ENCODE measurements around the gene FTO.
A peak's percentile ranks its signal among the peaks of the same experiment; 100 is the strongest.

Gene FTO

DNA sequence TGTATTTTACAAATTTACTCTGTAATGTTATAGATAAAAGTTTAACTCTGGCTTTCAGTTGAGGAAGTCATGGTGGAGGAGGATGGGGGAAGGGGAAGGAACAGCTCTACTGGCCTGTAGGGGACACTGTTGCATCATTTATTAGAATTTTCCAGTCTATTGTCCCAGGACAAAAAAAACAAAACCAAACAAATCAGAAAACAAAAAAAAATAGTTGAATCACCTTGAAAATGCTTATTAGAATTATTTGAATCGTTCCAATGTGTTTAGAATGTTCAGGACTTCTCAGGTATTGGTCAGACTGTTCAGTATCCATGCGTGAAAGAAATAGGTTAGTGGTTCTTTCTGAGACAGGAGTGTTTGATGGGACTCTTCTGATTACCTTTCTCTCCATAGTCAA lies 242.0 kb downstream of the FTO start:
- DNase-seq (ENCODE audit: low read depth), result no peak

DNA sequence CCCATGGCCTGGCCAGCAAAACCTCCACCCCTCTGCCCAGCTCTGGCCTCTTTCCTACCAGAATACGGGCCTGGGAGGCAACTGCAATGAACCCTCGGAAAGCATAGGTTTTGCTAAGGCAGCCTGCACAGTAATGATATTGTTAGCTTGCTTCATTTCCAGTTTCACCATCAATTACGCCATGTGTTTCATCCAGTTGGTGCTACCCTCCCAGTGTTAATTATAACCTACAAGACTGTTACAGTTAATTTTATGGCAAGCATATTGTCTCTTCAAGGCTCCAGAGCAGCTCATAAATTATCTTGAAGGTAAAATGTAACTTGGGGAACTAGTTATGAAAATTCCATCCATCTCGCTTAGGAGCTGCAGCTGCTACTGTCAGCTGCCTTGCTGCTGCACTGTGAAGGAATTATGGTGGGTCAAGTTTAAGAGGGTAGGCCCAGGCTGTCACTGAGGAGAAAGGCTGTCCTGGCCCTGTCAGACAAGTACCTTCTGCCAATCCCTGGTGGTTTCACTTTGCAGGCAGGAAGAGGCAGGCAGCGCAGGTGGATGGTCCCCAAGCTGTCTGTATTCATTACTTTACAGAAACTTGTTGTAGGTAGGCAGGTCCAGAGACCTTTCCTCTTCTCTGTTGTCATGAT lies 242.9 kb downstream of the FTO start:
- no peak for DNase-seq (ENCODE audit: low read depth)
- H3K4me3 ChIP-seq (ENCODE audit: low read depth, low read length), result no peak overlapping the region

More for the DNA sequence above, 242.0 kb downstream of the FTO start:
- no peak overlapping the region for H3K4me3 ChIP-seq (ENCODE audit: low read depth, low read length)

DNA sequence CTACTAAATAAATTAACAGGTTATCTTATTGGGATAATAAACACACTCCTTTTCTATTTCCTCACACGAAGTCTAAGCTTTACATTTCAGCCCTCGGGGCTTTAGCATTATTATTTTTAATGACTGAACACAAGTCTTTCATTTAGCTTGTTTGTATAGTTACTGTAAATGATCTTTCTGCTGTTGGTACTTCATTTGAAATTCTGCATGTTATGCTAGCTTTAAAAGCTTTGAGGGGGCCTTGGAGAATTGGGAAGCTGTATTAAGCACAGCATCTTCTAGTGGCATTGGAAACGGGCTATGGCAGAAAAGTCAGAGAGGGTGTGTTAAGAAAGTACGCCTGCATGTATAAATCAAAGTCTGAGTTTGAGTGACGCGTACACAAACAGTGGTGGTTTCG lies 243.7 kb downstream of the FTO start:
- DNase-seq (ENCODE audit: low read depth), result no peak
- no peak overlapping the region for H3K4me3 ChIP-seq (ENCODE audit: low read depth, low read length)

DNA sequence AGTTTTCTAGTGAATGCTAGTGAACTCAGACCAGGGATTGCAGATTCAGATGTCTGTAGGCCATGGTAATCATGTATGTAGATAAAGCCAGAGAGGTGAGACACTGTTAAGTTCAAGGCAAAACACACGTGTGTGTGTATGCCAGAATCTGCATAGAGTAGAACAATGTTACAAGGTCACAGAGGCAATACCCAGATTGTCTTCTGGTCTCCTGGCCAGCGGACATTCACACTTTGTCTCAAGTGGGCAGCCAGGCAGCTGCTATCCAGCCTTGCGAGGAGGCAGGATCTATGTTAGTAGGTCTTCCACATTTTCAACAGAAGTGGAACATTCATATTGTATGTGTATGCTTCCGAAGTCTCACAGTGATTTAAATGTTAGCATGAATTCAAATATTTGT lies 244.4 kb downstream of the FTO start:
- DNase-seq (ENCODE audit: low read depth), result no peak
- no peak overlapping the region for H3K4me3 ChIP-seq (ENCODE audit: low read depth, low read length)

DNA sequence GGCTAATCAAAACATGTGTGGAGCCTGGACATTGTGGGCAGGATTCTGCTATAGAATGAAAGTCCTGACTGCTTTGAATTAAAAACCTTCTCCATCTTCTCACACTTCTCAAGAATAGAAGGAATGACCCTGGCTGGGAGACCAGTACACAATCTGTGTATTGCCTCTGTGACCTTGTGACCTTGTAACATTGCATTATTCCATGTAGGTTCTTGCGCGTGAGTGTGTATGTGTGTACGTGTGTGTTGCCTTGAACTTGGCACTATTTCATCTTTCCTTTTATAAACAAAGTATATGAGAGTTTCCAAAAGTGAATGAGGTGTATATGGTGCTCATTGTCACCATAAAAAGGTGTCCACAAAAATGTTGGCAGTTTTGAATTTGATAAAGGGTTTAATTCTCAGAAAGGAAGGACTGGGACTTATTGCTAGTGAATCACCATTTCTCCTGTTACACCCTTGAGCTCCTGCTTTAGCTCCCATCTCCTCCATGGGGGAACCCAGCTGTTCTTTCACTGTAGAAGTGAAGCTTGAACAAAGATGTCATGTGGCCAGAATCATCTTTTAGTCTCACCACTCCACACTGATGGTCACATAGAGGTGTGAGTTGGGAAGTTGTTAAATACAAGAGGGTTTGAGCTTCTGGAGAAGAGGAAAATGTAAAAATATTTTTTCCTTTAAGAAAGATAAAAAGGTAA lies 244.9 kb downstream of the FTO start:
- no peak for DNase-seq (ENCODE audit: low read depth)
- H3K4me3 ChIP-seq (ENCODE audit: low read depth, low read length), result no peak overlapping the region

DNA sequence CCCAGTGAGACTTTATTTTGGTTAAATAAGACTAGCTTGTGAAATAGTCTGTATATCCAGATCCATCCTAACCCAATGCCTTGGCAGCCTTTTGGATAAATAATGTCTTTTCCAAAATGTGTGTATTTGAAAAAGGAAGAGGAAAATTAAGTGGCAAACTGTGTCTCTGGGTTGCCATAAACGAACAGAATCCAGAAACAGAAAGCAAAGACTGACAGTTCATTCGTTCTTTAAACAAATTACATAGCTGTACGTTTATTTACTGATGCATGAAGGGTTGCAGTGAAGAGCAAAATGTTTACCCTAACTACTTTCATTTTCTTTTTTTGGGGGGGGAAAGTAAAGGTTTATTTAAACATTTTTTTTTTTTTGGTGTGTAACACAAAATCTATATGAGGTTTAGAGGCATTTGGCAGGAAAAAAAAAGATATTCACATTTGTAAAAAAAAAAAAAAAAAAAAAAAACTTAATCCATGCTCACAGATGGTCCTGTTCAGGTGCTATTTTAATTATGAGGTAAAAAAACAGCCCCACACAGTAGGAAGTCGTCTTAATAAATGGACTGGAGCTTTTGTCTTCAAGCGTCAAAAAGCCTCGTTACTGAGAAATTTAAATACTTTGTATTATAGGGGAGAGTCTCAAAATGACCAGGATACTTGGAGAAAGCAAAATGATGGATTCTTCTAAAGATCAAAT lies 245.9 kb downstream of the FTO start:
- no peak overlapping the region for H3K4me3 ChIP-seq (ENCODE audit: low read depth, low read length)
- DNase-seq (ENCODE audit: low read depth), result no peak

DNA sequence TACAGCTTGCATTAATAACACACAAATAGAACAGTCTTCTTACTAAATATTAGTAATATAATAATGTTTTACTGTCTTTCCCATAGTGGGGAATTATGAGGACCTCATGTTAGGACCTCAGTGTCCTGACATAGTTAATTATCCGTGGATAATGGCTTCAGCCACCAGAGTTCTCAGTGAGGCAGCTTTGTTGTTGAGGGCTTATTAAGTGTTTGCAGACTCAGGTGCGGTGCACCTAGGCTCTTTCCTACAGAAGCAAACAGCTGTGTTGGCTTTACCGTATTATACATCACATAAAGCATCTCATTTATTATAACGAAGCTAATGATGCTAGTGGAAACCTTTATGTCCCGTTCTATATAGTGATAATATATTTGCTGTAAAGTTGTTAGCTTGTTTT lies 246.7 kb downstream of the FTO start:
- DNase-seq (ENCODE audit: low read depth), result no peak
- H3K4me3 ChIP-seq (ENCODE audit: low read depth, low read length), result no peak overlapping the region

DNA sequence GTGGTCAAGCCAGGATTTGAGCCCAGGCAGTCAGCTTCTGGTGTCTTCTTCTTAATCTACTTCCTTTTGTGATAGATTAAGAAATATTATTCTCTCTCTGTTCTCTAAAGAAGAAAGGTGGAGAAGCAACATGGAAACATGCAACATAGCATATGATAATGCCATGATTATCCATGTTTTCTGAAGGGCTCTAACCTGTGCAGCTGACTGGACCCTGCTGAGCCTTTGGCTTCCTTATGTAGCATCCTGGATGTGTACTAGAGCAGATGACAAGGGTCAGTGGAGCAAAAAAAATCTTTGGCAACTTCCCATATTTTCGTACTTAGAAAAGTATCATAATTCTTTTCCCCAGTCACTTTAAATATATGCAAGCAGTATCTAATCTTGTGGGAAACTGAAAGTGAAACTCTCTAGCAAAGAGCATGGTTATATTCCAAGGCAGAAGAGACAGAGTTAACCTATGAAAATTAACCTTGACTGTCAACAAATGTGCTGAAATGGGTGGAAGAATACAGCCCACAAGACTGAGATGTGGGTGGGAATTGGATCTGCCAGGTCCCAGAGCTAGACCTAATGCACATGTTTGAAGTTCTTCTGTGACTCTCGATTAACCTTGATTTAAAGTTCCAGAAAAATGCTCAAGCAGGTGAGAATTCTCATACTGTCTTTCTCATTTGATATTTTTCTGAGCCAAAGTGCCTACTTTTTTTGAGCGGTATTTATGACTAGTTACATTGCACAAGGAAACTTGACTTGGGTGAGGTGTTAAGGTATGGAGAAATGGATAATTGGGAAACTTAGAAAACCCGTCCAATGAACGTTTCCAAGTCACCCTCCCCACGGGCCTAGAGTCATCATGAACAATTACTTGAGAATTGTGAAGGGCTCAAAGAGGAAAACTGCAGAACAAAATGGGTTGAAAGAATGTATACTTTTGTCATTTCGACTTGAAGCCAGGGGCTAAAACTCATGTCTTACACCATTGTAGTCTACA lies 248.6 kb downstream of the FTO start:
- H3K4me3 ChIP-seq (ENCODE audit: low read depth, low read length), result peak overlapping the region; percentile 6
- DNase-seq (ENCODE audit: low read depth), result no peak

DNA sequence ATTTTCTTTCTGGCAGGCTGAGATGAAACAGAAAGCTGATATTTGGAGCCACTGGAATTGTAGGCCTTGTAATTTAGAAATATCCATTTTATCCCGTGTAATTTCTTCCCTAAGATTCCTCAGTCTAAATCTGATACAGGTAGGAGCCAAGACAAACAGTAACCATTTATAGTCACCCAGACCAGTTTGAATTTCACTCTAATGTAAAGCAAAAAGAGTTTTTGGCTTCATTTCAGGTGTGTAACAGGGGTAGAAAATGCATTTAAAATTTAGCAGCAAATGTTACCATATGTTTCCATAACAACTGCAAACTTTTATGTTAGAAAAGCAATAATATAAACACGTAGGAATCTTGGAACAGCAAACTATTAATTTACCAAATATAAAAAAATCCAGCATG lies 249.4 kb downstream of the FTO start:
- no peak for DNase-seq (ENCODE audit: low read depth)
- no peak overlapping the region for H3K4me3 ChIP-seq (ENCODE audit: low read depth, low read length)

DNA sequence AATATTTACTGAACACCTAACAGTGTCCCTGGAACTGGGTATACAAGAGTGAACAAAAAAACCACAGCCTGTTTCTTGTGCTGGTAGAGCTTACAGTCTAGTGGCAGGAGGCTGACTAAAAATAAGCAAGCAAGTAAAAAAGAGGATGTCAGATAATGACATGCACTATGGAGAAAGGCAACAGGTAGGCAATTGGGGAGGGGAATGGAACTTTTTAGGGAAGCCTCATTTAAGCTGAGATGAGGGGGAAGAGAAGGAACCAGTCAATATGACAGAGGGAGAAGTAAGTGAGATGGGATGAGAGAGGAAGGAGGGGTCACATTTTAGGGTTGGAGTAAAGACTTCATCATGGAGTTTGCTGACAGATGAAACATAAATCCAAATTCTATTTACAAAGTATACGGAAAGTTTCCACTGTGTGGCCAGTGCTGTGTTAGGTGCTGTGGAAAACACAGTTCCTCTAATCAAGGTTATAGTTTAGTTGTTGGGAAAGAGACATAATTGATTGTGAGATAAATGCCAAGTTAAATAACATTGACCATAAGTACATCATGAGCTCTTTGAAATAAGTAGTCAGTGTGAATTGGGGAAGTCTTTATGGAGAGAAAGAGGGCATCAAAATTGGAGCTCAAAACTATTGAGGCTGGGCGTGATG lies 251.4 kb downstream of the FTO start:
- DNase-seq (ENCODE audit: low read depth), result no peak
- H3K4me3 ChIP-seq (ENCODE audit: low read depth, low read length), result no peak overlapping the region

DNA sequence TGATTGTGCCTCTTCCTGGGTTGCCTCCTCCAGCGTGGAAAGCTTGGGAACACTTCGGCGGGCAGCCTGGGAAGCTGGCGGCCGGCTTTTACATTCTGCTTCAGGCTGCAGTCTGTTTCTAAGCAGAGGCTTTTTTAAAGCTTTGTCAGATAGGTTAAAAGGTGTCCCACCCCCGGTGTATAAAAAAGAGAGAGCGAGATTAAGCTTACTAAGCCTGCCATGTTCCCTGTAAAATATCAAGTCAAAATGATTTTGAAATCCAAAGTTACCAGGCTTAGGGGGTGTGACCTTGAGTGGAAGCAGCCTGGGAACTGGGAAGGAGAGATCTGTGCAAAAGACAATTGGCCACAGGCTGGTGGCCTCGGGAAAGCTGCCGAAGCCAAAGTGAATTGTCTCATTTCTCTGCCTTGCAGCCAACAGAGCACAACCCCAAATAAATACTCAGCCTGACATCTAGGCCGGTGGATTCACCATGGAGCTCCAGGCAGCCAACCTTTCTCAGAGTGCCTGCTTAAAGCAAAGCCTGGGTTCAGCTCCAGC lies 254.5 kb downstream of the FTO start:
- DNase-seq (ENCODE audit: low read depth), result no peak
- no peak overlapping the region for H3K4me3 ChIP-seq (ENCODE audit: low read depth, low read length)

DNA sequence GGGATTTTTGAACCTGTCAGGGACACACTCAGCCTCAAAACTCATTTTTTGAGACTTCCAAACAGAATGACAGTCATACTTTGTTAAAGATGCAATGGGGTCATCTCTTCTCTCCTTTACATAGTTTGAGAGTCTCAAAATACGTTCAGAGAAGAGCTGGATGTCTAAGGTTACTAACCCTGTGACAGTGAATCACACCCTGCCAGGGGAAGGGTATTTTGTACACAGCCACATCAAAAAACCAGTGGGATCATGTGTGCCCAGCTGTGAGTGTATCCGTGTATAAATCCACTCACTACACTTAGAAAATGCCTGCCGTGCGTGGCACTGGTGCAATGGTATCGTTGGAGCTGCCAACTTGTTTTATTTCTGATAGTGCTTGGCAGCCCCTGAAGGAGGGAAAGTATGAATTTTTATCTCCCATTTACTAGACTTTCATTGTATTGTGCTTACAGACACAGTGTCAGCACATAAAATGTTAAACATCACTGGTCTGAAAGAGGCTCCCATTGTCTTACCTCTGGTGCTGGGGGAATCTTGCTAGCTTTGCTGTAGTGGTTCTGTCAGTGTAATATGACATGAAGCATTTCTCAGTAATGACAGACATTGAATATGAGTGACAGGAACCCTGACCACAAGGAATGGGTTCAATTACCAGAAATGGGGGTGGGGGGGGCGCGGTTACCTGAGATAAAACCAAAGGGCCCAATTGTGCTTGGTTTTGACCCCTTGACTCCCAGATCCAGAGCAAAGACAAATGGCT lies 256.3 kb downstream of the FTO start:
- no peak for DNase-seq (ENCODE audit: low read depth)

DNA sequence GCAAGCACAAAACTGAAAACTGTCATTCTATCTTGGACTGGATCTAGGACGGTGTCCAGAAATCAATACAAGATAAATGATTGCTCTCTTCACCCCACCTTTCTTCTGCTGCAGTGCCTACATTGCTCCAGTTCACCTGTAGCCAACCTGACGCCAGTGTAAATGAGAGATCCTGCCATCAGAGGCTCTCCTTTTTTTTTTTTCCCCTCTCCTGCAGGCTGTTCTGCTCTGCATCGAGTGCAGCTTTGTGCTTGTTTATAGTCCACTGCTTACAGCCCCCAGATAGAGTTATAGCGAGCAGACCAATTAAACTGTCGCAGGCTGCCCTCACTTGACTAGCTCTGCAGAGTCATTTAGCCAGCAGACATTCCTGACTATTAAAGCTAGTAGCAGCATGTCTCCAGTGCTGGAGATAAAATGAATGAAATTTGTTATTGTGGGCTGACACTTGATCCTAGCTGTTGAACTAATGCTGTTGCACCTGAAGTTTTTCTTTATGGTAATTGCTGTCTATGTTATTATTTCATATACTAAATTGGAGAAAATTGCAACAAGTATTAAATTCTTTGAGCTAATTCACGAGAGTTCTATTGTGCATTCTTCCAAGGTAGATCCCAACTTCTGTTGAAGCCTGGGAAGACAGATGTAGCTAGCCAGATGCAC lies 257.1 kb downstream of the FTO start:
- no peak for DNase-seq (ENCODE audit: low read depth)
- no peak overlapping the region for H3K4me3 ChIP-seq (ENCODE audit: low read depth, low read length)

More for the DNA sequence above, 256.3 kb downstream of the FTO start:
- no peak overlapping the region for H3K4me3 ChIP-seq (ENCODE audit: low read depth, low read length)

DNA sequence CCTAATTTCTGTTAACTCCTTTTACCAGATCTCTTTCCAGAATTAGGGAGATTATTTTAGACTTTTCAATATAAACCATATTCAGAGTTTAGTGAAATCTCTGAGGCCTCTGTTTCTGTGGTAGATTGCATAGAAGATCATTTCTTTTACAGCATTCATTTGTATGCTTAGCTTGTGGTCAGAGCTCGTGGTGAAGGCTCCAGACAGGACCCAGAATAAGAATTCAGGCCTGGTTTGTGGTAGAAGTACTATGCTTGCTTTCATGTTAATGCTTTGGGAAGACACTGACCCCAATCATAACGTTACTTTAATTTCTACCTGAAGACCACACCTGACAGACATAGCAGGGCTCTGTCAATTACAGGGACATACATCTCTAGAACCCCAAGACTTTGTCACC lies 258.1 kb downstream of the FTO start:
- DNase-seq (ENCODE audit: low read depth), result no peak
- no peak overlapping the region for H3K4me3 ChIP-seq (ENCODE audit: low read depth, low read length)

DNA sequence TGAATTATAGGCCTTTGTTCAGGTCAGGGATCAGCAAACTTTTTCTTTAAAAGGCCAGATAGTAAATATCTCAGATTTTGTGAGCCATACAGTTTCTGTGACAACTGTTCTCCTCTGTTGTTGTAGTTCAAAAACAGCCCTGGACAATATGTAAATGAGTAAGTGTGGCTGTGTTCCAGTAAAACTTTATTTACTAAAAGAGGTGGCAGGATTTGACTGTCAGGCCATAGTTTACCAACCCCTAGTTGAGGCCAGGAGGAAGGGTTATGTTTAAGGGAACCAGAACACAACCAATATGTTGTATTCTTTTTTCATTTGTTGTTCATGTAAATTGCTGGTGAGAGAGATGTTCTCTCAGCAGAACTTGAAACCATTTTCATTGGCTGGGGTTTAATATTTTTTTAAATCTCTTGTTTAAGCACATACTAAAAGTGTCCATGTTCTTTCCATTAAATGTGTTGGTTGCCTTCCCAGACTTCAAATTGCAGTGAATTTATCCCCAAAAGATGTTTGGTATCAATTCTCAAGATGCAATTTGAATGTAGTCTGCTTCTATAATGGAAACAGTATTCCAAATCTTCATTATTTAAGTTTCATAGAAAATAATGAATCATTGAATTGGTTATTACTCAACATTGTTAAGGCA lies 260.3 kb downstream of the FTO start:
- no peak overlapping the region for H3K4me3 ChIP-seq (ENCODE audit: low read depth, low read length)
- no peak for DNase-seq (ENCODE audit: low read depth)

DNA sequence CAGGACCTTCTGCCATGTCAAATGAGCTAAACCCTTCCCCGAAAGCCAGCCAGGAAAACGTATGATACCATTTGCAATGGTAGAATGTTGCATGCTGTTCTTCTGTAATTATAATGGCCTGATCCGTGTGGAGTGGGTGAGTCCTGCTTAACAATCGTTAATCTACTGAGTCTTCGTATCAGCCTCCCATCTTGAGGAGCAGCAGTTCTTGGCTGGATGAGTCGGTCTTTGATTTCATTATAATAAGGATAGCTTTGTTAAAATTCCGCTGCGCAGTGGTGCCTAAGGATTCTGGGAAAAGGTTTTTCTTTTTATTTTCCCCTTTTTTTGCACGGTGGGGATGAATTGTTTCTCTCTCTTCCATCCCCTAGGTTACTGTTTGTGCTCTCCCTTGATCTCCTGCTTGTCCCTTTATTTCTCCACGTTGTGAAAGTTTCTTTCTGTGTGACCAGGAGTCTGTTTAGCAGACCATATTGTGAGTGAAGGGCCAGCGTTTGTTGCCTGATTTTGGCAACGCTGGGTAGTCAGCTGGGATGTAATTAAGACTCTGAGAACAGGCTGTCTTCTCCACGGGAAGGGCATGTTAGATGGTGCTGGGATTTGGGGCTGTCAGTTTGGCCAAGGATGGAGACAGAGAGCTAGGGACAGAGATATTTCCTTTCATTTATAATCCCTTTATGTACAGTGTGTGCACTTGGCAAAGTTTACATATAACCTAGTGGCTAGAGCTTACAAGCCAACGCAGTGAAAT lies 263.0 kb downstream of the FTO start:
- no peak for DNase-seq (ENCODE audit: low read depth)
- H3K4me3 ChIP-seq (ENCODE audit: low read depth, low read length), result no peak overlapping the region

DNA sequence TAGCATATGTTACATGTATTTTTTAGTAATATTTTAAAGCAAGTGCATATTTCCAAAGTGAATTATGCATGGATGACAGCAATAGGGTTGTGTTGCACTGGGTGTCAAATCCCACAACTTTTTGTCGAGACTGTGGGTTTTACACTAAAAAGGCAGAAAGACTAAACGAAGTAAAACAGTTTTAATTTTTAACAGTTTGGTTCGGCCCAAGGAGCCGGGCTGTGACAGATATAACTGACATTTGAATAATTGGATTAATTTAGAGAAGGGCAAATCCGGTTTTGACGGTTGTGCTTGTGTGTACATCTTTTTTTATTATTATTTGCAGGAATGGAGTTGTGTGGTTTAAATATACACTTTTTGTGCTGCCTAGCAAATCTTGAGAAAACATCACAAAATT lies 263.6 kb downstream of the FTO start:
- no peak overlapping the region for H3K4me3 ChIP-seq (ENCODE audit: low read depth, low read length)
- no peak for DNase-seq (ENCODE audit: low read depth)
